ENCODE data around the gene MRTFB.
"Not testable (repeated sequence)": the region's sequence is repeated elsewhere in the genome, so short reads cannot be mapped to it uniquely, and the experiment has no call there.

MRTFB gene, protein sequence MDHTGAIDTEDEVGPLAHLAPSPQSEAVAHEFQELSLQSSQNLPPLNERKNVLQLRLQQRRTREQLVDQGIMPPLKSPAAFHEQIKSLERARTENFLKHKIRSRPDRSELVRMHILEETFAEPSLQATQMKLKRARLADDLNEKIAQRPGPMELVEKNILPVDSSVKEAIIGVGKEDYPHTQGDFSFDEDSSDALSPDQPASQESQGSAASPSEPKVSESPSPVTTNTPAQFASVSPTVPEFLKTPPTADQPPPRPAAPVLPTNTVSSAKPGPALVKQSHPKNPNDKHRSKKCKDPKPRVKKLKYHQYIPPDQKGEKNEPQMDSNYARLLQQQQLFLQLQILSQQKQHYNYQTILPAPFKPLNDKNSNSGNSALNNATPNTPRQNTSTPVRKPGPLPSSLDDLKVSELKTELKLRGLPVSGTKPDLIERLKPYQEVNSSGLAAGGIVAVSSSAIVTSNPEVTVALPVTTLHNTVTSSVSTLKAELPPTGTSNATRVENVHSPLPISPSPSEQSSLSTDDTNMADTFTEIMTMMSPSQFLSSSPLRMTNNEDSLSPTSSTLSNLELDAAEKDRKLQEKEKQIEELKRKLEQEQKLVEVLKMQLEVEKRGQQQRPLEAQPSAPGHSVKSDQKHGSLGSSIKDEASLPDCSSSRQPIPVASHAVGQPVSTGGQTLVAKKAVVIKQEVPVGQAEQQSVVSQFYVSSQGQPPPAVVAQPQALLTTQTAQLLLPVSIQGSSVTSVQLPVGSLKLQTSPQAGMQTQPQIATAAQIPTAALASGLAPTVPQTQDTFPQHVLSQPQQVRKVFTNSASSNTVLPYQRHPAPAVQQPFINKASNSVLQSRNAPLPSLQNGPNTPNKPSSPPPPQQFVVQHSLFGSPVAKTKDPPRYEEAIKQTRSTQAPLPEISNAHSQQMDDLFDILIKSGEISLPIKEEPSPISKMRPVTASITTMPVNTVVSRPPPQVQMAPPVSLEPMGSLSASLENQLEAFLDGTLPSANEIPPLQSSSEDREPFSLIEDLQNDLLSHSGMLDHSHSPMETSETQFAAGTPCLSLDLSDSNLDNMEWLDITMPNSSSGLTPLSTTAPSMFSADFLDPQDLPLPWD

DNA sequence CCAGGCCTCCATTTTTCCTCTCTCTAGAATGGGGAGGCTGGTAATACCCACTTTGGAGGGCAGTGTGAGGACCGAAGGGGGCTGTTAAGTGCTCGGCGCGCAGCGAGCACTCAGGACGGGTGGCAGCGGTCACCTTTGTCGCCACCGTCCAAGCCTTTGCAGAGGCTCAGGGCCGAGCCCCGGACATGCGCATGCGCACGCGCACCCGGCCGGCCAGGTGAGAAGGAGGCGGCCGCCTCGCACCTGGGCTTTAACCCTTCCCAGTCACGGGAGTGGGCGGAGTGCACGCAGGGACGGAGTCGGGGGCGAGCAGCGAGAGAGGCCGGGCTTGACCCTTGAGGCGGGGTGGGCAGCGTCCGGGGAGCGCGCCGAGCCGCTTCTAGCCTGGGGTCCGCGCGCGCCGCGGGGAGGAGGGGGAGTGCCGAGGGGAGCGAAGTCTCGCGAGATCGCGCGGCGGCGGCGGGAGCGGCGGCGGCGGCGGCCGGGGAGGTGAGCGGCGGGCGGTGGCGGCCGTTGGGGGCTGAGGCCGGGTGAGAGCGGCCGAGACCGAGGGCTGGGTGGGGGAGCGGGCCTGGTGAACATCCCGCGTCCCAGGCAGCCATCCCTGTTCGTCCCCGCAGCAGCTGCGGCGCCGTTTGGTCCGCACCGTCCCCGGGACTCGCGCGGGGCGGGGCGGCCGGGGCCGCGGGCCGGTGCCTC is at the start of gene MRTFB:
Gene MRTFB, plus strand, starts transcription at position 443 of the 699 bp plus-strand sequence. CDS start 69,288 bp downstream, outside the sequence.
- DNase-seq (ENCODE audit: low spot score): peak; percentile 79

DNA sequence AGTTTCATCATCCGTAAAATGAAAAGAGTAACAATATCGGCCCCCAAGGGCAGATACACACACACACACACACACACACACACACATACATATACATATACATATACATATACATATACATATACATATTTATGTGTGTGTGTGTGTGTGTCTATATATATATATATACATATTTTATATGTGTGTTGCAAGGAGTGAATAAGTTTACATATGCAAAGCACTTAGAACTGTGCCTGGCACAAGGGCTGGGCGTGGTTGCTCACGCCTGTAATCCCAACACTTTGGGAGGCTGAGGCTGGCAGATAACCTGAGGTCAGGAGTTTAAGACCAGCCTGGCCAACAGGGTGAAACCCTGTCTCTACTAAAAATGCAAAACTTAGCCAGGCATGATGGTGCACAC is 47.6 kb upstream of the MRTFB start:
- DNase-seq (ENCODE audit: low spot score): not testable (repeated sequence)

DNA sequence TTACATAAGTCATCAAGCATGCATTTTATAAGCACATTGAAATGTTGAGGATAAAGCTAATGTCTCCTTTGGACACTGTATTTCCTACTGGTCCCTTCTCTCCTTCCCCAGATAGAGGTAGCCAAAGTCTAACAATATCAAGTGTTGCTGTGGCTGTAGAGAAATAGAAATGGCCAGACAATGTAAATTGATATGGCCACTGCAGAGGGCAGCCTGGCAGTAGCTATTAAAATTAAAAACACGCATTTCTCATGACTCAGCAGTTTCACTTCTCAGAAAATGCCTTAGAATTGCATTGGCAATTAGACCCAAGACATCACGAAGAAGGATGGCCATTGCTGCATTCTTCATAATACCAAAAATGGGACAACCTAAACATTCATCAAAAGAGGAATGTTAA is 46.8 kb upstream of the MRTFB start:
- no peak for DNase-seq (ENCODE audit: low spot score)

DNA sequence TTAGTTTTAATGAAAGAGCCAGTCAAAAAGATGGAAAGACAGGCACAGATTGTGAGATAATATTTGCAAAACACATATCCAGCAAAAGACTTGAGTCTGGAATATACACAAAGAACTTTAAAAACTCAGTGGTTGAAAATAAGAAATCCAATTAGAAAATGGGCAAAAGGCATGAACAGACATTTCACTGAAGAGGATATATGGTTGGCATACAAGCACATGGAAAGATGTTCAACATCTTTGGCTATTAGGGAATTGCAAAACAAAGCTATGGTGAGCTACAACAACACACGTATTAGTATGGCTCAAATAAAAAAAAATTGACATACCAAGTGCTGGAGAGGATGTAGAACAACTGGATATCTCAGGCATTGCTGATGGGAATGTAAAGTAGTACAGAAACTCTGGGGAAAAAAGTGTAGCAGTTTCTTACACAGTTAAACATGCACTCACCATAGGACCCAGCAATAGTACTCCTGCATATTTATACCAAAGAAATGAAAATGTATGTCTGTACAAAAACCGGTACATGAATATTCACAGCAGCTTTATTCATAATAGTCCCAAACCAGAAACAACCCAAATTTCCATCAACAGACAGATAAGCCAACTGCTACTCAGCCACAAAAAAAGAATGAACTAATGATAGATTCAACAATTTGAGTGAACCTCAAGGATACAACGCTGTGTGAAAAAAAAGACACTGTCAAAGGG is 44.4 kb upstream of the MRTFB start:
- DNase-seq (ENCODE audit: low spot score): no peak

DNA sequence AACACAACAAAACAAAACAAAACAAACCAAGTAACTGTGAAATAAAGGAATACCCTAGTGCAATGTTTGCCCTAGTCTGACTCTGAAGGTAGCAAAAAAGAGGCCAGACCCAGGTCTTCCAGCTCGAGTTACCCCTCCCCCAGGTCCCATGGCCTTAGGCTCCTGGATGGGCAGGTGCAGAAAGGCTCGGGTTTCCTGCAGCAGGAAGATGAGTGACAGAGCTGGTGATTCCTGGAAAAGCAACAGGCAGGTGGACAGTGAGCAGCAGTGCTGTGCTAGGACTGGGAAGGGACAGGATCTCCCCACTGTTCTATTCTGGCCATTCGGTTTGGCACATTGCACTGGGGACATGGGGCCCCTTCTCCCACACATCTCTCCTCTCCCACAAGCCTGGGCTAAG is 42.9 kb upstream of the MRTFB start:
- DNase-seq (ENCODE audit: low spot score): no peak

DNA sequence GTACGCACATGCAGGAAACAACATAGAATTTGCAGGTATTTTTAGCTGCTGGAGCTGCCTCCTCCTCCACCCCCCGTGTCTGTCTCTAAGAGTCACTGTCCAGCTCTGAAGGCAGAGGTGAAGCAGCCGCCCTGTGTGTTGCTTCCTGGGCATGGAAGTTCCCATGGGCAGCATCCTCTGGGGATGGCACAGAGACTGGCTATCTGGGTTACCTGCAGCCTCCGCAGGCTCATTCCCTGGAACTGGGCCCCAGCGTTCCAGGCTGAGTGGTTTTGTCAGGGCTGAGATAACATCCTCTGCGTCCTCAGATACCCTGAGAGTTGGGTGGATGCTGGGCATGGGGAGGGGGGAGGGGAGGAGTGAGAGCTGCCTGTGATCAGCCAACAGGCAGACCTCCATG is 41.5 kb upstream of the MRTFB start:
- DNase-seq (ENCODE audit: low spot score): no peak

DNA sequence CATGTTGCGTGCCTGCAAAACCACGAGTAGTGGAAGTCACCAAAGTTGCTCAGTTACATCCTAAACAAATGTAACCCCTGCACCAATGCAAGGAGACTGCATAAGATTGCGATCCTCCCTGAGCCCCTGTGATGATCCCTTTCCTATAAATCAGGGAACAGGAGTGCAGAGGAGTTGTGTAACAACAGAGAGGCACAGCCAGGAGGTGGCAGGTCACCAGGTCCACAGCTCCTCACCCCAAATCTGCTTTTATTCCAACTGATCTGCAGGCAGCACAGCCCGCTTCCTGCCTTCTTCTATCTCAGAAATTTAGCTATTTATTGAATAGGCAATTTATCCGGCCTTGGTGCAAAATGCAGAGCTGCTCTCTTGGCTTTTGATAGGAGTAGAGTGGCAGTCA is 36.0 kb upstream of the MRTFB start:
- DNase-seq (ENCODE audit: low spot score): no peak

DNA sequence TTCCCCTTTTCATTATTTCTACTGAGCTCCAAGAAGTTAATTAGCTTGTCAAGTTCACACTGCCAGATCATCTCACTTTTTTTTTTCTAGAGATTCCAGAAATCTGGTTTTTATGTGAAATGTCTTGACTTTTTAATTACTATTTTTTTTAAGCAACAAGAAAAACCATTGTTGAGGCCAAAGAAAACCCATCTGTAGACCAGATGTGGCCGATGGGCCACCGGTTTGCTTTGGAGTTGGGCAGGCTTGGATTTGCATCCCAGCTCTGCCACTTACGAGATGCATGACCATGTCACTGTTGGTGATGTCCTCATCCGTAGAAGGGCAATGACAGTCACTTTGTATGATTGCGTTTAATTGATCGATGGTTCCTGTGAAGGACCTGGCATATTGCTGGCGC is 34.2 kb upstream of the MRTFB start:
- DNase-seq (ENCODE audit: low spot score): no peak

DNA sequence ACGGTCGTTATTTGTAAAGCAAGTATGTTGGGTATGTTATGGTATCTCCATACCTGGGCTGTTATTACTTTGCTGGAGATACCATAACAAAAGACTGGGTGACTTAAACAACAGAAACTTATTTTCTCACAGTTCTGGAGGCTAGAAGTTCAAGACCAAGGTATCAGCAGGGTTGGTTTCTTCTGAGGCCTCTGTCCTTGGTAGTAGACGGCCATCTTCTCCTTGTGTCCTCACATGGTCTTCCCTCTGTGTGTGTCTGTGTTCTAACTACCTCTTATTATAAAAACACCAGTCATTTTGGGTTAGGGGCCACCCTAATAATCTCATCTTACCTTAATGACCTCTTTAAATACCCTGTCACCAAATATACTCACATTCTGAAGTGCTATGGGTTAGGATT is 33.2 kb upstream of the MRTFB start:
- DNase-seq (ENCODE audit: low spot score): no peak

DNA sequence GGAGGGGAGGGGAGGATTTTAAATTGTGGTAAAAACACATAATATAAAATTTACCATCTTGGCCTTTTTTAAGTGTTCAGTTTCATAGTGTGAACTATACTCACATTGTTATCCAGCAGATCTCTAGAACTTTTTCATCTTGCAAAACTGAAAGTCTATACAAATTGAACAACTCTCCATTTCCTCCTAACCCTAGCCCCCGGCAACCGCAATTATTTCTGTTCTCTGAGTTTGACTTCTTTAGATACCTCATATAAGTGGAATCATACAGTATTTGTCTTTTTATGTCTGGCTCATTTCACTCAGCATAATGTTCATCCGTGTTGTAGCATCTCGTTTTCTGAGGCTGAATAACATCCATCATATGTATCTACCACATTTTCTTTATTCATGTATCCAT is 30.0 kb upstream of the MRTFB start:
- DNase-seq (ENCODE audit: low spot score): no peak

DNA sequence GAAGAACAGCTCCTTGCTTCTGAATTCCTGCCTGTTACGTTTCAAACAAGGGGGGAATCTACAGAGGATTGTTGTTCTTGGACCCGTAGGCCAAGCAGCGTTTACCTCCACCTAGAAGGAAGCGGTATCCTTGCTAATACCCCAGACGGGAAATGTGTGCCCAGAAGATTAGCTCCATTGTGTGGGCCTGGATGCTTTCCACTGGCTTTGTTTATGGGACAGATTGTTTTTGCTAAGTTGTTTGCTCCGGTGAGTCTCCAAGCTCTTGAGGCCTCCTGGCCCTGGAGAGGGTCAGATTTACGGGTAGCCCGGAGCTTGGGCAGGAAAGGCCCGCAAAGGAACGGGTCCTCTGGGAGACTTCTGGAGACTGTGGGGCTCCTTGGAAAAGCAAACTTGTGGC is 28.4 kb upstream of the MRTFB start:
- DNase-seq (ENCODE audit: low spot score): no peak

DNA sequence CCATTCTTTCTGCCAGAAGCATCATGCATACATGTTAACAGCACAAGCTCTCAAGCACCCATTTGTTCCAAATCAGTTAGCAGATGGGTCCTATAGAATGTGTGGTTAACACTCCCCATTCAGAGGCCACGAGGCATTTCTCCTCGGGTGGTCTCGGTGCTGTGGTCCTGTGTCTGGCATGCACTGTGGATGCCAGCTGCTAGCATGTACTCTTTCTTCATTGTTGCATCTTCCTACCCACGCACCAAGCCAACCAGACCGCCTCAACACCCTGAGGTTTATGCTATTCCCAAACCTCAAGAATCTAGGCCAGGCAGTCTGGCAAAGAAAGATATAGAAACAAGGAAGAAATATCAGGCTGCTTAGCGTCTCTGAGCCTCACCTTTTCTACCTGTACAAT is 27.8 kb upstream of the MRTFB start:
- no peak for DNase-seq (ENCODE audit: low spot score)

DNA sequence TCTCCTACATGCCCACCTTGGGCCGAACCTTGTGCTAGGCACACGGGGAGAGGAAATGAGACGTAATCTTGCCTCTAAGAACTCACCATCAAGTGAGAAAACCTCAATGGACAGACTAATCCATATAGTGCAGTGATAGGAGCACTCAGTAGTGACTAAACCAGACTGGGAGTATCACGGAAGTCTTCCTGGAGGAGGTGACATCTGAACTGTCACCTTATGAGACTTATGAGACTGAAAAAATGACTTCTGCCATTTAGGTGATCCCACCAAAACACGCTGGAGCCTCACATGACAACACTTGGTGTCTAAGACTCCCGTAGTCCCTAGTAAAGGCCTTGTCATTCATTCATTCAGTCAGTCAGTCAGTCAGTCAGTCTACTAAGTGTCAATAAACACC is 27.3 kb upstream of the MRTFB start:
- no peak for DNase-seq (ENCODE audit: low spot score)

DNA sequence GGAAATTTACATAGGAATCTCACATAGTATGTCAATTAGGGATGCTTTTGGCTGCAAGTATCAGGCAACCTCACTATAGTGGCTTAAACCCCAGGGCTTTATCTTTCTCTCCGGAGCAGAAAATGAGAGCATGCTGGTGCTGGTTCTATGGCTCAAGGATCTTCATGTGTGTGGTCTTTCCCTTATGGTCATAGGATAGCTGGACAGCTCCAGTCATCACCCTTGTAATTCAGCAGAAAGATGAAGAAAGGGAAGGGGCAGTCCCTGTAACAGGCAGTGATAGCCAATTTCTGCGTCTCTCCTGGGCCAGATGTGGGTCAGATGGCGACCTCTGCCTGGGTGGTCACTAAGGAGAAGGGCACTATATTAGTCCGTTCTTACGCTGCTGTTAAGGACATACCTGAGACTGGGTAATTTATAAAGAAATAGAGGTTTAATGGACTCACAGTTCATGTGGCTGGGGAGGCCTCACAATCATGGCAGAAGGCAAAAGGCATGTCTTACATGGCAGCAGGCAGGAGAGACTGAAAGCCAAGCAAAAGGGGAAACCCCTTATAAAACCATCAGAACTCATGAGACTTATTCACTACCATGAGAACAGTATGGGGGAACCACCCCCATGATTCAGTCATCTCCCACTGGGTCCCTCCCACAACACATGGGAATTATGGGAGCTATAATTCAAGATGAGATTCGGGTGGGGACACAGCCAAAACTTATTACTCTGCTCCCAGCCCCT is 23.8 kb upstream of the MRTFB start:
- not testable (repeated sequence) for DNase-seq (ENCODE audit: low spot score)

DNA sequence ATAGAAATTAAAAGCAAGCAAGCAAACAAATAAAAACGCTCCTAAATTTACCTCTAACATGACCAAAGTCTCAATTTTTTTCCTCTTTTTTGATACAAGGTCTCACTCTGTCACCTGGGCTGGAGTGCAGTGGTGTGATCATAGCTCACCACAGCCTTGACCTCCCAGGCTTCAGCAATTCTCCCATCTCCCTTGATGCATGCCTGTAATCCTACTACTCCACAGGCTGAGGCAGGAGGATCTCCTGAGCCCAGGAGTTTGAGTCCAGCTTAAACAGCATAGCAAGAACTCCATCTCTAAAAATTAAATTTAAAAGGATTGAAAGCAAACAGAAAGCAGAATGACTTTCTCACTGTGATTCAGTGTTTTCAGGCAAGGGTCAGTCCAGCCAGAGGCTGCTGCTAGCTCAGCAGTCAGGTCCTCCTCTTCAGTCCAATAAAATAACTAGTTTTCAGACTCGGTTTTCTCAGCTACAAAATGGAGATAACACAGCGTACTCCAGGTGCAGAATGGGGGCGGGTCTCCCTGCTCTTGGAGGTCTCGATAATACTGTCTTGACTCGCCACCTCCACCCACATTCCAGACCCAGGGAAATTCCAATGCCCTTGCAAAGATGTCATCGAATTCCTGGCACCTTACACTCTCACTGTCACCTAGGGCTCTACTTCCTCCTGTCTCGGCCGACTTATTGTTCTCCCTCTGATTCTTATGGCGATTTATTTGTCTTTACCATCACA is 20.7 kb upstream of the MRTFB start:
- peak; percentile 20 for DNase-seq (ENCODE audit: low spot score)

DNA sequence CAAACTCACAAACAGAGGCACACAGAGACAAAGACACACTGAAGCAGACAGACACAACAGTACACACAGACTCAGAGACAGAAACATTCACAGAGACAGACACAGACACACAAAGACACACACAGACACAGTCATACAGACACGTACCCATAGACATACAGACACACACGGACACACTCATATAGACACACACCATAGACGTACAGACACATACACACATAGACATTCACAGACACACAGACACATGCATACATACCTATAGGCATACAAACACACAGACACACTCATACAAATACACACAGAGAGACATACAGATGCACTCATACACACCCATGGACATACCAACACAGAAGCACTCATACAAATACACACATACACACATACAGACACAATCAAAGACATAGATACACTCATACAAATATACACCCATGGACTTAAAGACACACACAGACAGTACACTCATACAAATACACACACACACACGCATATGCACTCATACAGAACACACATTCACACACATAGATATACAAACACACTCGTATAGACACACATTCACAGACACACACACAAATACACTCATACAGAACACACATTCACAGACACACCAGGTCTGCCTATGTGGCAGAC is 19.9 kb upstream of the MRTFB start:
- DNase-seq (ENCODE audit: low spot score): no peak

DNA sequence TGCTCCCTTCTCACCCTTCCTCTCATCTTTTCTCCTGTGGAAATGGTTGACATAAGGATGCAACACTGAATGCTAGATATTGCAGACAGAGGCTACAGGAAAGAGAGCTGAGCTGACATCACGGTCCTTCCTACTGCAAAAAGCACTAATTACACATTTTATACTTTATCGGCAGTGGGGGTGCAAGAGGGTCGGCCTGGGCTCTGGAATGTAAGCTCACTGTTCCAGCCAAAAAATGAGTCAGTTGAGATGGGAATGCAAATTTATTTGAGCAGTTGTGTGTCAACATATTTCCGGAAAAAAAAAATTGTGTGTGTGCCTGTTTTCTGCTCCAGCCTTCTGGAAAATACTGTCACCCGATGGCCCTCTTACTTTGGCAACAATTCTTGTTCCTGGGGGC is 14.1 kb upstream of the MRTFB start:
- no peak for DNase-seq (ENCODE audit: low spot score)

DNA sequence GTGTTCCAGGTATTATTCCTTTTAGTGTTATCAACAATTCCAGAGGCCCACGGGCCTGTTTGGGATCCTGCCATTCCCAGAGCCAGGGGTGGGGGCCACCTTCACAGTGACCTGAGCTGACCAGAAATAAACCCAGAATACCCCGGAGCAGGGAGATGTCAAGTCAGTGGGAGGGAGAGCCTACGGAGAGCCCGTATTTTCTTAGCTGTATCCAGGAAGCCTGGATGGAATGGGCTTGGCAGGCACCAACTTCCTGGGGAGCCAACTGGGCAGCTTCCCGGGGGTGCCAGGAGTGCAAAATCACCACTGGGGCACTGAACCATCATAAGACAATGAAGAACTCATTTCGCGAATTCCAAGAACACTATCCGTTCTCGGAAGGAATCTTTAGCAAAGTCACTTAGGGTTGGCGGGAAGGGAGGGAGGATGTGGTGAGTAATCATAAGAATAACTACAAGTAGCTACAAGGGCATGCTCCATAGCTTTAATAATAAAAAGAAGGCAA is 13.2 kb upstream of the MRTFB start:
- DNase-seq (ENCODE audit: low spot score): no peak

DNA sequence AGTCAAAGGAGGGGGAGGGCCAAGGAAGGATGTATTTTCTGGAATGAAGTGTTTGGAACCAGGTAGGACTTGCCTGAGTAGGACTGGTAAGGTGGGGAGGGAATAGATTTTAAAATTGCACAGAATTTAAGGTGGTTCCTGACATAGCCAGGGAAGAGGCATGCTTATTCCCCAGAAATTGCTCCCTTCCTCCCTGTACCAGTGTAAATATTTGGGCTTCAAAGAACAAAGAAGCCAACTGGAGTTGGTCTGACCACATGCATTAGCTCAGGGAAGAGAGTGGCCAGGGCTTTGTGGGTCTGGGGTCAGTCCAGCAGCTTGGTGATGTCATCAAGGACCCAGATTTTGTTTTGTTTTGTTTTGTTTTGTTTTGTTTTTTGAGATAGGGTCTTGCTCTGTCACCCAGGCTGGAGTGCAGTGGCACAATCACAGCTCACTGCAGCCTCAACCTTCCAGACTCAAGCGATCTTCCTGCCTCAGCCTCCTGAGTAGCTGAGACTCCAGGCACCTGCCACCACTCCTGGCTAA is 9.3 kb upstream of the MRTFB start:
- no peak for DNase-seq (ENCODE audit: low spot score)

Measured in SW480 (cell line).